GM12878 (cell line): ENCODE results near the gene TMEM198. TPM values are rescaled to one million over a fixed set of nuclear protein-coding genes. Genes with fewer than 3 reads are reported as not detected.

Experiments used
- BACH1 ChIP-seq: fragments of 450-650 bp; IDR thresholded peaks from 2 replicates; pipeline ENCODE4 v1.6.1; 2017; ENCODE audit warnings: mild to moderate bottlenecking, borderline replicate concordance
- BCL11A ChIP-seq: IDR thresholded peaks from 2 replicates; pipeline ENCODE4 v1.6.1; 2011; ENCODE audit warnings: low read depth, low read length
- BMI1 ChIP-seq: fragments of 450-650 bp; IDR thresholded peaks from 2 replicates; pipeline ENCODE4 v1.6.1; 2016; ENCODE audit warnings: mild to moderate bottlenecking, moderate library complexity, borderline replicate concordance
- DPF2 ChIP-seq: fragments of 450-650 bp; IDR thresholded peaks from 2 replicates; pipeline ENCODE4 v1.6.1; 2017; ENCODE audit warnings: mild to moderate bottlenecking
- EED ChIP-seq: sonication (generic); IDR thresholded peaks from 2 replicates; pipeline ENCODE4 v1.6.1; 2016; ENCODE audit warnings: antibody characterized with exemption, low read depth
- ESRRA ChIP-seq: IDR thresholded peaks from 2 replicates; pipeline ENCODE4 v1.6.1; 2012; ENCODE audit warnings: mild to moderate bottlenecking, low read length, improper control_type of control experiment
- HSF1 ChIP-seq: fragments of 150-350 bp; IDR thresholded peaks from 2 replicates; pipeline ENCODE4 v1.6.1; 2014; ENCODE audit warnings: mild to moderate bottlenecking, low read depth, low read length
- JUND ChIP-seq: IDR thresholded peaks from 2 replicates; pipeline ENCODE4 v1.6.1; 2012; ENCODE audit warnings: low read depth, mild to moderate bottlenecking, low read length, improper control_type of control experiment, moderate library complexity
- KLF5 ChIP-seq: fragments of 450-650 bp; IDR thresholded peaks from 2 replicates; pipeline ENCODE4 v1.6.1; 2014; ENCODE audit warnings: mild to moderate bottlenecking; ENCODE audit not compliant: partially characterized antibody
- NFIC ChIP-seq: IDR thresholded peaks from 2 replicates; pipeline ENCODE4 v1.6.1; 2012; ENCODE audit warnings: low read depth, mild to moderate bottlenecking, inconsistent platforms, low read length, moderate library complexity
- NR2C1 ChIP-seq: fragments of 450-650 bp; IDR thresholded peaks from 2 replicates; pipeline ENCODE4 v1.6.1; 2017; ENCODE audit warnings: antibody characterized with exemption, mild to moderate bottlenecking, moderate library complexity
- PAX5 ChIP-seq: IDR thresholded peaks from 2 replicates; pipeline ENCODE4 v1.6.1; 2011; ENCODE audit warnings: low read depth, low read length, borderline replicate concordance
- PBX3 ChIP-seq: IDR thresholded peaks from 2 replicates; pipeline ENCODE4 v1.6.1; 2011; ENCODE audit warnings: mild to moderate bottlenecking, low read depth, low read length, moderate library complexity; ENCODE audit not compliant: insufficient replicate concordance
- RELB ChIP-seq: fragments of 450-650 bp; IDR thresholded peaks from 2 replicates; pipeline ENCODE4 v1.6.1; 2017; ENCODE audit warnings: low read depth, mild to moderate bottlenecking, moderate library complexity
- SIN3A ChIP-seq: IDR thresholded peaks from 2 replicates; pipeline ENCODE4 v1.6.1; 2012; ENCODE audit warnings: low read depth, low read length, improper control_type of control experiment
- SMAD1 ChIP-seq: fragments of 450-650 bp; IDR thresholded peaks from 2 replicates; pipeline ENCODE4 v1.6.1; 2018; ENCODE audit warnings: mild to moderate bottlenecking, low read depth; ENCODE audit not compliant: partially characterized antibody
- STAT3 ChIP-seq: IDR thresholded peaks from 2 replicates; pipeline ENCODE4 v1.6.1; 2011; ENCODE audit warnings: low read depth, low read length, improper control_type of control experiment
- ZBTB33 ChIP-seq: fragments of 450-650 bp; IDR thresholded peaks from 2 replicates; pipeline ENCODE4 v1.6.1; 2017; ENCODE audit warnings: mild to moderate bottlenecking
- ZBTB40 ChIP-seq: fragments of 450-650 bp; IDR thresholded peaks from 2 replicates; pipeline ENCODE4 v1.6.1; 2016; ENCODE audit warnings: mild to moderate bottlenecking, moderate library complexity, borderline replicate concordance
- polyA plus RNA-seq, 11 experiments: library from polyadenylated mRNA; depleted of rRNA in 4 of 11; unstranded in 6 of 11; stranded (reverse) in 5 of 11; fragments of >200 nt; fragmentation: Nextera tagmentation in 4 of 11; fragmentation: Illumina TruSeq in 1 of 11; extraction: Ambion mirVana in 4 of 11; extraction: Trizol in 1 of 11; gene quantifications; 1 replicate in 1 of 11; 2 replicates in 10 of 11; pipeline versions ENCODE4 v1.2.1 to v1.2.3, GENCODE V29; 2011 to 2016; ENCODE audit warnings: inconsistent platforms in 2 of 11, missing spikeins in 2 of 11, low read depth in 1 of 11
- total RNA-seq, 4 experiments: library from RNA; depleted of rRNA in 3 of 4; stranded (reverse); fragments of >200 nt in 3 of 4; fragmentation: Illumina TruSeq in 1 of 4; extraction: Trizol in 1 of 4; gene quantifications; 2 replicates each; pipeline versions ENCODE4 v1.2.1 to v1.2.3, GENCODE V29; 2013 to 2021

TMEM198 gene
- total and polyA plus RNA-seq, 10 of the 15 experiments (the other 5 are each of a cell fraction or from before 2014, with no cell fraction given): 0.16 to 1.2 (median 0.65) TPM; not detected in 2

GRCh38 chr2:219597552-219598307 is 53.9 kb downstream of the TMEM198 start, which contains the start of gene STK11IP (continued):
- TF ChIP-seq PBX3 (no peak), JUND (no peak), EED (0 out of 2 replicates have a peak, but pooled peaks have one; percentile 17), RELB (peak; percentile 63; the same call in 1 of the 2 replicates), DPF2 (0 out of 2 replicates have a peak, but pooled peaks have one; percentile 38), BCL11A (no peak), SMAD1 (peak; percentile 44), PAX5 (no peak), ZBTB40 (peak; percentile 98), BACH1 (no peak; the same call in 1 of the 2 replicates), ZBTB33 (no peak), ESRRA (no peak), NFIC (no peak), NR2C1 (peak; percentile 91), BMI1 (peak; percentile 99), STAT3 (no peak), KLF5 (peak; percentile 77), HSF1 (peak; percentile 14; the same call in 1 of the 2 replicates), SIN3A (peak; percentile 98)
